H1 (cell line): ENCODE data around the gene RALGDS. TPM values are rescaled to one million over a fixed set of nuclear protein-coding genes. Genes with fewer than 3 reads are reported as not detected.

Source experiments
- CTCF ChIA-PET: fragments of 300-600 bp; sonication (Branson Sonifier 250); formaldehyde crosslinking; loops from one replicate; lab custom pipeline; 2021; ENCODE audit not compliant: partially characterized antibody; lab: Charles Lee
- POLR2A ChIA-PET: fragments of 300-600 bp; sonication (Branson Sonifier 250); formaldehyde crosslinking; loops from one replicate; lab custom pipeline; 2021; ENCODE audit warnings: inconsistent platforms; ENCODE audit not compliant: partially characterized antibody; lab: Charles Lee
- DNase-seq, 2 experiments: peaks; one replicate each; pipeline versions ENCODE4 v3.0.0 to v3.0.0-alpha.2; 2010 to 2022; ENCODE audit warnings: low spot score in 2 of 2, low read depth in 1 of 2, mixed read lengths in 1 of 2
- FAIRE-seq: peaks from 2 replicates; lab custom pipeline; 2011; peaks lifted over from hg19 to GRCh38; lab: Jason Lieb, UNC
- H2AFZ ChIP-seq: 2 replicates; pipeline ENCODE4 v1.8.1; 2012; ENCODE audit warnings: low read length, inconsistent platforms
- H2AK5ac ChIP-seq: 2 replicates; pipeline ENCODE4 v1.6.1; 2013; ENCODE audit warnings: low read depth, low read length
- H2BK120ac ChIP-seq: replicated peaks from 2 replicates; pipeline ENCODE3; 2013; ENCODE audit warnings: low read depth, low read length, inconsistent platforms
- H2BK12ac ChIP-seq: 2 replicates; pipeline ENCODE4 v1.6.1; 2013; ENCODE audit warnings: low read depth, low read length
- H2BK15ac ChIP-seq: 2 replicates; pipeline ENCODE4 v1.6.1; 2013; ENCODE audit warnings: low read length
- H2BK20ac ChIP-seq: 2 replicates; pipeline ENCODE4 v1.6.1; 2013; ENCODE audit warnings: low read length
- H2BK5ac ChIP-seq: 2 replicates; pipeline ENCODE4 v1.6.1; 2013; ENCODE audit warnings: low read depth, low read length
- H3K14ac ChIP-seq: 2 replicates; pipeline ENCODE4 v1.6.1; 2013; ENCODE audit warnings: inconsistent platforms; ENCODE audit not compliant: insufficient read length
- H3K18ac ChIP-seq: 2 replicates; pipeline ENCODE4 v1.6.1; 2013; ENCODE audit warnings: low read length; ENCODE audit errors: extremely low read depth
- H3K23ac ChIP-seq: 2 replicates; pipeline ENCODE4 v1.6.1; 2013; ENCODE audit warnings: inconsistent platforms; ENCODE audit not compliant: insufficient read length
- H3K23me2 ChIP-seq: 2 replicates; pipeline ENCODE4 v1.6.1; 2013; ENCODE audit warnings: low read depth, low read length
- H3K27ac ChIP-seq: 2 replicates; pipeline ENCODE4 v1.6.1; 2011; ENCODE audit warnings: low read depth, low read length, inconsistent platforms
- H3K27me3 ChIP-seq, 4 experiments: replicated peaks in 1 of 4; 1 replicate in 1 of 4; 2 replicates in 3 of 4; pipeline versions ENCODE4 v1.6.1 to v1.8.1; 2011 to 2013; ENCODE audit warnings: low read length in 3 of 4, mild to moderate bottlenecking in 3 of 4, inconsistent platforms in 2 of 4, mixed read lengths in 2 of 4, moderate library complexity in 1 of 4; ENCODE audit not compliant: control insufficient read depth in 3 of 4, insufficient read depth in 3 of 4; ENCODE audit errors: extremely low read depth in 1 of 4
- H3K36me3 ChIP-seq, 4 experiments: 2 replicates each; pipeline versions ENCODE4 v1.6.1 to v1.8.1; 2011 to 2013; ENCODE audit warnings: mild to moderate bottlenecking in 4 of 4, low read length in 3 of 4, moderate library complexity in 2 of 4, control low read depth in 1 of 4, inconsistent platforms in 1 of 4; ENCODE audit not compliant: insufficient read depth in 4 of 4, control insufficient read depth in 2 of 4
- H3K4ac ChIP-seq: replicated peaks from 2 replicates; pipeline ENCODE3; 2013; ENCODE audit warnings: low read length, low read depth, mixed read lengths, inconsistent platforms; ENCODE audit not compliant: insufficient read length
- H3K4me1 ChIP-seq, 4 experiments: replicated peaks in 1 of 4; 1 replicate in 1 of 4; 2 replicates in 3 of 4; pipeline versions ENCODE4 v1.6.1 to v1.8.1; 2011 to 2013; ENCODE audit warnings: low read length in 3 of 4, inconsistent platforms in 2 of 4, mixed read lengths in 1 of 4; ENCODE audit not compliant: insufficient read depth in 4 of 4, control insufficient read depth in 3 of 4
- H3K4me2 ChIP-seq, 2 experiments: 2 replicates each; pipeline versions ENCODE4 v1.6.1 to v1.8.1; 2011 to 2013; ENCODE audit warnings: low read depth in 2 of 2, low read length in 2 of 2, control low read depth in 1 of 2, inconsistent platforms in 1 of 2, mild to moderate bottlenecking in 1 of 2; ENCODE audit not compliant: insufficient read depth in 1 of 2
- H3K4me3 ChIP-seq, 4 experiments: fragments of 200-600, 300-600 bp in 1 of 4; sonication (generic), shearing (Covaris generic), sonication (Bioruptor Twin) in 1 of 4; 2 replicates each; pipeline versions ENCODE4 v1.5.1 to v1.8.1; 2011 to 2016; ENCODE audit warnings: low read length in 4 of 4, low read depth in 3 of 4, control low read depth in 2 of 4, inconsistent platforms in 2 of 4, mild to moderate bottlenecking in 2 of 4, mixed read lengths in 1 of 4, moderate library complexity in 1 of 4; ENCODE audit not compliant: insufficient read depth in 2 of 4; ENCODE audit errors: extremely low read depth in 1 of 4
- H3K56ac ChIP-seq: replicated peaks from 2 replicates; pipeline ENCODE3; 2013; ENCODE audit warnings: low read depth, mild to moderate bottlenecking, mixed read lengths, low read length, inconsistent platforms; ENCODE audit not compliant: insufficient read length
- H3K79me1 ChIP-seq: 2 replicates; pipeline ENCODE4 v1.6.1; 2013; ENCODE audit warnings: low read depth, low read length, control low read depth
- H3K79me2 ChIP-seq, 2 experiments: 2 replicates each; pipeline versions ENCODE4 v1.6.1 to v1.8.1; 2012 to 2013; ENCODE audit warnings: low read length in 2 of 2, mild to moderate bottlenecking in 2 of 2, inconsistent platforms in 1 of 2; ENCODE audit not compliant: insufficient read depth in 2 of 2, control insufficient read depth in 1 of 2
- H3K9ac ChIP-seq, 4 experiments: replicated peaks in 1 of 4; 1 replicate in 1 of 4; 2 replicates in 3 of 4; pipeline versions ENCODE4 v1.6.1 to v1.8.1; 2011 to 2013; ENCODE audit warnings: low read depth in 3 of 4, low read length in 3 of 4, control low read depth in 2 of 4, mild to moderate bottlenecking in 2 of 4, moderate library complexity in 2 of 4, inconsistent platforms in 1 of 4; ENCODE audit errors: extremely low read depth in 1 of 4
- H3K9me3 ChIP-seq, 2 experiments: 2 replicates each; pipeline versions ENCODE4 v1.6.1 to v1.8.1; 2012 to 2013; ENCODE audit warnings: mild to moderate bottlenecking in 2 of 2, moderate library complexity in 2 of 2, control low read depth in 1 of 2, inconsistent platforms in 1 of 2, low read depth in 1 of 2, low read length in 1 of 2, mixed read lengths in 1 of 2; ENCODE audit not compliant: insufficient read depth in 2 of 2
- H4K20me1 ChIP-seq, 2 experiments: replicated peaks in 1 of 2; 2 replicates each; pipeline versions ENCODE3 to v1.8.1; 2011 to 2013; ENCODE audit warnings: inconsistent platforms in 2 of 2, low read length in 2 of 2, mild to moderate bottlenecking in 1 of 2; ENCODE audit not compliant: insufficient read depth in 2 of 2, control insufficient read depth in 1 of 2
- H4K5ac ChIP-seq: 2 replicates; pipeline ENCODE4 v1.6.1; 2013; ENCODE audit warnings: low read length, low read depth, mixed read lengths, inconsistent platforms; ENCODE audit not compliant: insufficient read length
- H4K8ac ChIP-seq: 2 replicates; pipeline ENCODE4 v1.8.0; 2013; ENCODE audit warnings: mild to moderate bottlenecking, moderate library complexity, low read length, inconsistent platforms; ENCODE audit not compliant: insufficient read depth; ENCODE audit errors: extremely low read depth
- H4K91ac ChIP-seq: replicated peaks from 2 replicates; pipeline ENCODE3; 2013; ENCODE audit warnings: low read length, mixed read lengths, inconsistent platforms; ENCODE audit not compliant: insufficient read length
- CBX5 ChIP-seq: fragments of 300-800, 300-1000 bp; sonication (generic); IDR thresholded peaks from 2 replicates; pipeline ENCODE4 v1.7.1; 2016; ENCODE audit warnings: antibody characterized with exemption, low read length, low read depth
- CREB1 ChIP-seq: IDR thresholded peaks from 2 replicates; pipeline ENCODE4 v1.6.1; 2012; ENCODE audit warnings: inconsistent platforms
- JUND ChIP-seq: IDR thresholded peaks from 2 replicates; pipeline ENCODE4 v1.6.1; 2011; ENCODE audit warnings: mild to moderate bottlenecking, improper control_type of control experiment, low read length
- MAX ChIP-seq: IDR thresholded peaks from 2 replicates; pipeline ENCODE4 v1.6.1; 2012; ENCODE audit warnings: inconsistent platforms
- NRF1 ChIP-seq: IDR thresholded peaks from 2 replicates; pipeline ENCODE4 v1.6.1; 2011; ENCODE audit warnings: mild to moderate bottlenecking, low read depth, low read length, improper control_type of control experiment
- POU5F1 ChIP-seq: IDR thresholded peaks from 2 replicates; pipeline ENCODE4 v1.6.1; 2011; ENCODE audit warnings: low read depth, mild to moderate bottlenecking, low read length, moderate library complexity
- RBBP5 ChIP-seq: IDR thresholded peaks from 2 replicates; pipeline ENCODE4 v1.7.1; 2012; ENCODE audit warnings: low read depth, mild to moderate bottlenecking, inconsistent platforms, low read length, moderate library complexity, borderline replicate concordance
- RNF2 ChIP-seq: fragments of 200-900, 300-1000 bp; sonication (generic); IDR thresholded peaks from 2 replicates; pipeline ENCODE4 v1.7.1; 2016; ENCODE audit warnings: borderline replicate concordance, low read depth, mild to moderate bottlenecking, antibody characterized with exemption, low read length; ENCODE audit not compliant: poor library complexity, severe bottlenecking; ENCODE audit errors: missing control alignments
- RXRA ChIP-seq: IDR thresholded peaks from 2 replicates; pipeline ENCODE4 v1.6.1; 2011; ENCODE audit warnings: low read depth, mild to moderate bottlenecking, low read length, moderate library complexity; ENCODE audit not compliant: insufficient read depth
- SAP30 ChIP-seq: fragments of 300-600 bp; sonication (generic); IDR thresholded peaks from 2 replicates; pipeline ENCODE4 v1.7.1; 2012; ENCODE audit warnings: low read length, moderate library complexity, mild to moderate bottlenecking, inconsistent platforms; ENCODE audit not compliant: insufficient read depth, insufficient replicate concordance
- SP2 ChIP-seq: IDR thresholded peaks from 2 replicates; pipeline ENCODE4 v1.6.1; 2012; ENCODE audit warnings: mild to moderate bottlenecking, low read length, inconsistent platforms
- SP4 ChIP-seq: IDR thresholded peaks from 2 replicates; pipeline ENCODE4 v1.6.1; 2012; ENCODE audit warnings: low read length, inconsistent platforms
- WGBS, 2 experiments: shearing (Covaris generic) in 1 of 2; methylation state at CpG; one replicate each; pipeline versions ENCODE4 v1.1.6 to v1.1.7; 2013 to 2015; ENCODE audit warnings: low lambda C conversion rate in 2 of 2, mixed read lengths in 2 of 2, inconsistent platforms in 1 of 2, low coverage in 1 of 2, missing lambda C conversion rate in 1 of 2; ENCODE audit not compliant: insufficient replicate concordance in 2 of 2, insufficient coverage in 1 of 2, insufficient read length in 1 of 2; ENCODE audit errors: extremely low coverage in 1 of 2, missing lambda C conversion rate in 1 of 2; 5-methylcytosine and 5-hydroxymethylcytosine counted together
- polyA plus RNA-seq, 7 experiments: library from polyadenylated mRNA; depleted of rRNA in 3 of 7; stranded (reverse) in 5 of 7; unstranded in 2 of 7; fragments of >200 nt in 5 of 7; fragments of 200-250 nt in 2 of 7; gene quantifications; 1 replicate in 5 of 7; 2 replicates in 1 of 7; 4 replicates in 1 of 7; pipeline versions ENCODE4 v1.2.1 to v1.2.3, GENCODE V29; 2011 to 2013; ENCODE audit warnings: missing spikeins in 2 of 7, mixed read lengths in 2 of 7
- total RNA-seq: library from RNA; stranded (reverse); fragmentation: NEBNext Ultra II Directional; extraction: Animal tissue kit (Norgen Biotek cat#: 25700); gene quantifications from 2 replicates; pipeline ENCODE4 v1.2.1, GENCODE V29; 2021
- TF ChIP-seq, protein P1 (sequence below): IDR thresholded peaks from 2 replicates; pipeline ENCODE4 v1.6.1; 2011; ENCODE audit warnings: low read depth, mild to moderate bottlenecking, low read length; ENCODE audit not compliant: insufficient read depth

RALGDS gene
- total and polyA plus RNA-seq, 2 of the 8 experiments (the other 6 are each of a cell fraction or from before 2014, with no cell fraction given): 14.5 to 25.5 TPM

GRCh38 chr9:133090752-133091385 is 30.2 kb downstream of the RALGDS start:
- Histone ChIP-seq H3K4me3 (no peak overlapping the region), H3K79me2 (no peaks in the 10 kb centered on the region), H2AK5ac (no peak overlapping the region), H3K4me2 (no peak overlapping the region), H3K23ac (no peak overlapping the region), H3K9ac (no peak overlapping the region), H3K9me3 (peaks cover 0 to 1% of the 10 kb centered on the region in 2 experiments; a peak in 1 of 4 replicates), H2BK5ac (no peak overlapping the region), H3K79me1 (no peaks in the 10 kb centered on the region), H2BK120ac (no peak overlapping the region), H2BK15ac (no peak overlapping the region), H3K27ac (no peak overlapping the region), H3K56ac (no peak overlapping the region), H2BK20ac (no peak overlapping the region), H3K4ac (no peak overlapping the region), H2AFZ (no peak overlapping the region), H3K23me2 (no peaks in the 10 kb centered on the region), H3K18ac (no peak overlapping the region), H3K14ac (no peak overlapping the region), H3K36me3 (no peaks in the 10 kb centered on the region), H2BK12ac (no peak overlapping the region), H4K20me1 (no peaks in the 10 kb centered on the region), H4K91ac (no peak overlapping the region), H4K8ac (no peak overlapping the region), H3K27me3 (peaks cover 0 to 3% (median 0%) of the 10 kb centered on the region in 4 experiments; a peak in 1 of 7 replicates), H3K4me1 (no peaks in the 10 kb centered on the region), H4K5ac (no peak overlapping the region)
- 91% methylated on average over 11 of the region's 11 CpGs; no CpG with 5 or more reads in 1 of the 2 experiments for WGBS, 2 experiments
- FAIRE-seq: no peak
- CTCF ChIA-PET: interaction anchor here (1.4 to 2.1 kb wide), 3 partner anchors 12 to 113 kb away, joined by 5 to 9 read pairs (median 8); no protein-coding TSS in a partner anchor
- no peak for DNase-seq
- POLR2A ChIA-PET: no interaction called here
- TF ChIP-seq POU5F1 (no peak), CREB1 (no peak), MAX (no peak), SP2 (no peak), RBBP5 (no peak), SAP30 (no peak), JUND (no peak), NRF1 (no peak), CBX5 (no peak), RNF2 (no peak), SP4 (no peak), RXRA (no peak)
- TF ChIP-seq, protein P1, sequence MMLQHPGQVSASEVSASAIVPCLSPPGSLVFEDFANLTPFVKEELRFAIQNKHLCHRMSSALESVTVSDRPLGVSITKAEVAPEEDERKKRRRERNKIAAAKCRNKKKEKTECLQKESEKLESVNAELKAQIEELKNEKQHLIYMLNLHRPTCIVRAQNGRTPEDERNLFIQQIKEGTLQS: no peak
